K562 (cell line): ENCODE results near the gene FLRT1. TPM values are rescaled to one million over a fixed set of nuclear protein-coding genes. Genes with fewer than 3 reads are reported as not detected.

ENCODE experiments used
- ATAC-seq: fragments of 200-7000 bp; cut with Tn5 transposase; 3 replicates; pipeline ENCODE4 v1.9.1; 2020; ENCODE audit warnings: moderate library complexity
- BruUV-seq: library from RNA; stranded (reverse); fragments of 400-500 nt; replicated peaks from 2 replicates; lab custom pipeline; 2021; lab: Mats Ljungman, UMichigan
- CTCF ChIA-PET: fragments of 300-600 bp; formaldehyde crosslinking; extraction: SDS; loops from one replicate; lab custom pipeline; 2021; ENCODE audit warnings: low intra/inter-chr PET ratio; lab: Yijun Ruan, JAX
- POLR2A ChIA-PET: fragments of 300-600, 350-650 bp; sonication (Branson Sonifier 250); formaldehyde crosslinking; extraction: SDS; loops from one replicate; lab custom pipeline; 2021; ENCODE audit warnings: antibody characterized with exemption, inconsistent platforms; lab: Yijun Ruan, JAX
- DNase-seq, 4 experiments: peaks; one replicate each; pipeline versions ENCODE4 v3.0.0 to v3.0.0-alpha.2; 2011 to 2018; ENCODE audit warnings: low spot score in 3 of 4, mixed read lengths in 3 of 4; ENCODE audit errors: extremely low read depth in 1 of 4
- FAIRE-seq: peaks from 2 replicates; lab custom pipeline; 2011; peaks lifted over from hg19 to GRCh38; lab: Jason Lieb, UNC
- H2AFZ ChIP-seq: 2 replicates; pipeline ENCODE4 v1.6.0; 2011; ENCODE audit warnings: low read depth, low read length, control low read depth, inconsistent platforms
- H3K27ac ChIP-seq: fragments of 200-600 bp; 3 replicates; pipeline ENCODE4 v1.8.0; 2011; ENCODE audit warnings: low read depth, mild to moderate bottlenecking, control low read depth, inconsistent platforms, low read length, moderate library complexity, mixed read lengths; ENCODE audit errors: extremely low read depth
- H3K27me3 ChIP-seq, 2 experiments: fragments of 300-600 bp in 1 of 2; 2 replicates in 1 of 2; 3 replicates in 1 of 2; pipeline versions ENCODE4 v1.6.0 to v1.8.0; 2011; ENCODE audit warnings: inconsistent platforms in 2 of 2, low read length in 2 of 2, mild to moderate bottlenecking in 1 of 2, mixed read lengths in 1 of 2, moderate library complexity in 1 of 2; ENCODE audit not compliant: control insufficient read depth in 2 of 2, insufficient read depth in 2 of 2
- H3K36me3 ChIP-seq: fragments of 300-600 bp; 3 replicates; pipeline ENCODE4 v1.8.0; 2011; ENCODE audit warnings: mild to moderate bottlenecking, low read length, inconsistent platforms; ENCODE audit not compliant: control insufficient read depth, insufficient read depth
- H3K4me1 ChIP-seq, 2 experiments: fragments of 200-600 bp in 1 of 2; replicated peaks in 1 of 2; 2 replicates in 1 of 2; 3 replicates in 1 of 2; pipeline versions ENCODE4 v1.5.1 to v1.8.0; 2011; ENCODE audit warnings: inconsistent platforms in 2 of 2, low read length in 2 of 2, mild to moderate bottlenecking in 1 of 2, mixed read lengths in 1 of 2, moderate library complexity in 1 of 2; ENCODE audit not compliant: control insufficient read depth in 2 of 2, insufficient read depth in 2 of 2
- H3K4me2 ChIP-seq: 2 replicates; pipeline ENCODE4 v1.6.1; 2011; ENCODE audit warnings: low read length, control low read depth, inconsistent platforms, mixed read lengths; ENCODE audit not compliant: insufficient read depth
- H3K4me3 ChIP-seq: fragments of 200-600 bp; sonication (generic), shearing (Covaris generic); 2 replicates; pipeline ENCODE4 v1.5.1; 2016; ENCODE audit warnings: control low read depth, inconsistent platforms
- H3K79me2 ChIP-seq: fragments of 200-600 bp; 3 replicates; pipeline ENCODE4 v1.8.0; 2011; ENCODE audit warnings: low read length, inconsistent platforms; ENCODE audit not compliant: control insufficient read depth, insufficient read depth
- H3K9ac ChIP-seq, 2 experiments: 2 replicates each; pipeline versions ENCODE4 v1.6.0 to v1.6.1; 2011; ENCODE audit warnings: low read depth in 2 of 2, low read length in 2 of 2, control low read depth in 1 of 2, inconsistent platforms in 1 of 2, mild to moderate bottlenecking in 1 of 2, mixed read lengths in 1 of 2; ENCODE audit not compliant: insufficient read depth in 1 of 2
- H3K9me1 ChIP-seq: one replicate; pipeline ENCODE4 v1.6.0; 2011; ENCODE audit warnings: inconsistent platforms, mild to moderate bottlenecking, low read length, moderate library complexity; ENCODE audit not compliant: control insufficient read depth, insufficient read depth
- H3K9me3 ChIP-seq: replicated peaks from 2 replicates; pipeline ENCODE4 v1.5.1; 2011; ENCODE audit warnings: low read depth, low read length, inconsistent platforms; ENCODE audit not compliant: control insufficient read depth, insufficient read depth
- H4K20me1 ChIP-seq: replicated peaks from 2 replicates; pipeline ENCODE4 v1.6.1; 2011; ENCODE audit warnings: low read length, inconsistent platforms, mixed read lengths; ENCODE audit not compliant: control insufficient read depth, insufficient read depth
- CGGBP1 ChIP-seq: fragments of 250-450 bp; sonication (Bioruptor Pico); IDR thresholded peaks from 2 replicates; pipeline ENCODE4 v1.9.0; 2021; ENCODE audit warnings: mild to moderate bottlenecking
- MEIS2 ChIP-seq: fragments of 450-650 bp; IDR thresholded peaks from 2 replicates; pipeline ENCODE4 v1.6.1; 2014; ENCODE audit warnings: mild to moderate bottlenecking; ENCODE audit not compliant: partially characterized antibody
- POLR2AphosphoS5 ChIP-seq: IDR thresholded peaks from 2 replicates; pipeline ENCODE4 v1.6.1; 2011; ENCODE audit warnings: mild to moderate bottlenecking, low read depth, low read length, moderate library complexity; ENCODE audit not compliant: control insufficient read depth, insufficient read depth
- RNF219 ChIP-seq: fragments of 250-450 bp; sonication (Bioruptor Pico); IDR thresholded peaks from 2 replicates; pipeline ENCODE4 v1.5.0; 2022; ENCODE audit warnings: mild to moderate bottlenecking
- ZBTB33 ChIP-seq: sonication (generic); formaldehyde crosslinking; IDR thresholded peaks from 2 replicates; pipeline ENCODE4 v1.8.1; 2023; ENCODE audit warnings: mild to moderate bottlenecking, missing genetic modification reagents
- ZNF668 ChIP-seq: fragments of 250-450 bp; sonication (Bioruptor Pico); IDR thresholded peaks from 2 replicates; pipeline ENCODE4 v1.8.0; 2022; ENCODE audit warnings: mild to moderate bottlenecking, inconsistent platforms
- WGBS: fragments of 100-300 bp; shearing (Covaris generic); methylation state at CpG from one replicate; pipeline ENCODE4 v1.1.6; 2016; ENCODE audit warnings: low coverage, mixed read lengths; ENCODE audit not compliant: insufficient coverage; ENCODE audit errors: missing lambda C conversion rate; 5-methylcytosine and 5-hydroxymethylcytosine counted together
- in situ Hi-C: fragments of 300-500 bp; cut with MboI; formaldehyde crosslinking; loops from 4 replicates; pipeline ENCODE4 v1.15.0; 2018; ENCODE audit warnings: inconsistent platforms, mixed read lengths
- intact Hi-C: fragments of 100-400 bp; cut with micrococcal nuclease; formaldehyde crosslinking; loops from 2 replicates; pipeline ENCODE4 v1.14.2; 2022
- polyA plus RNA-seq, 8 experiments: library from polyadenylated mRNA; depleted of rRNA in 4 of 8; stranded (reverse) in 5 of 8; unstranded in 3 of 8; fragments of >200 nt; fragmentation: Nextera tagmentation in 2 of 8; fragmentation: Illumina TruSeq in 1 of 8; extraction: Ambion mirVana in 2 of 8; extraction: Trizol in 1 of 8; gene quantifications; 2 replicates each; pipeline versions ENCODE4 v1.2.1 to v1.2.3, GENCODE V29; 2011 to 2014; ENCODE audit warnings: inconsistent platforms in 1 of 8, missing spikeins in 1 of 8
- total RNA-seq, 7 experiments: library from RNA; depleted of rRNA in 6 of 7; stranded (reverse); fragments of >200 nt in 6 of 7; fragmentation: Illumina TruSeq in 2 of 7; extraction: Trizol in 2 of 7; gene quantifications; 2 replicates each; pipeline versions ENCODE4 v1.2.1 to v1.2.3, GENCODE V29; 2011 to 2021; ENCODE audit warnings: low replicate concordance in 1 of 7

FLRT1 gene
- total and polyA plus RNA-seq, 9 of the 15 experiments (the other 6 are each of a cell fraction or from before 2014, with no cell fraction given) = not detected

- Histone ChIP-seq H3K4me1 (peaks cover 6 to 43% of the 10 kb centered on the region in 2 experiments; a peak in 4 of 5 replicates), H3K9me1 (no peaks in the 10 kb centered on the region), H4K20me1 (peaks cover 31% of the 10 kb centered on the region), H3K27ac (no peak overlapping the region), H3K27me3 (no peaks in the 10 kb centered on the region), H3K4me3 (no peak overlapping the region), H3K4me2 (no peak overlapping the region), H3K36me3 (no peaks in the 10 kb centered on the region), H3K9ac (no peak overlapping the region; a peak in 1 of 4 replicates), H2AFZ (no peak overlapping the region), H3K79me2 (no peaks in the 10 kb centered on the region), H3K9me3 (no peaks in the 10 kb centered on the region)
- TF ChIP-seq ZBTB33 (CRISPR knock-in tag) (peak; percentile 84), POLR2AphosphoS5 (no peak), RNF219 (CRISPR knock-in tag) (no peak), ZNF668 (CRISPR knock-in tag) (no peak), CGGBP1 (CRISPR knock-in tag) (no peak), MEIS2 (no peak)
- no peak for DNase-seq
- FAIRE-seq = no peak
- 81% methylated on average over 16 of the region's 20 CpGs for WGBS
- ChIA-PET CTCF (no interaction called here), POLR2A (no interaction called here)
- no peak for ATAC-seq
- intact Hi-C loops (no loop called here), in situ Hi-C loops (no loop called here)
- no TSS peak for BruUV-seq
Observed at GRCh38 chr11:64071849-64072248, 36.1 kb downstream of the FLRT1 start.
